ENCODE data around the gene FLYWCH2.

Gene FLYWCH2

DNA sequence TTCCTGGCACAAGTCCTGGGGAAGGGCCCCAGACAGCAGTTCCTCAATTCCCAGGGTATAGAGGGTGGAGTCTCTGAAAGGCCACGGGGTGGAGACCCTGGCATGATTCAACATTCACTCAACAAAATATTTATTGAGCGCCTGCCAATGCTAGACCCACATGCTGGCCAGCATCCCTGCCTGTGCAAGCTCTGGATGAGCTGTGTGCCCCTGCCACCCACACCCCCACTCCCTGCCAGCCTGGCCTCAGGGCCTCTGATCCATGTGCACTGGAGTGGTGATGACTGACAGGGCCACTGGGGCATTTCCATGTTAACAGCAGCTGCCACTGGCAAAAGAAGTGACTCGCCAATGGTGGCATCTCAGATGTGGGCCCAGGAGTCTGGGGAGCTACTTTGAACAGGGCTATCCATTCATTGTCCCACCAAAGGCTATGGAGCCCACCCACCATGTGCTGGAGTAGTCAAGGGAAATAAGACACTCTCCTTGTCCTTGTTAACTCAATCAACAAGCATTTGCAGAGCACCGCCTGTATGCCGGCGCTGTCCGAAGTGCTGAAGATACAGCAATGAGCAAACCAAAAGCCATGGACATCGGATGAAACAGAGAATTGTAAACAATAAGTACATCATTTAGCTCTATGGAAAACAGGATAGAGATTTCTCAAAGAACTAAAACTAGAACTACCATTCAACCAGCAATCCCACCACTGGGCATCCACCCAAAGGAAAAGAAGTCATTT is 22.0 kb upstream of the FLYWCH2 start:
- H3K4me3 ChIP-seq (ENCODE audit: low read depth, low read length): no peak overlapping the region
- TF ChIP-seq, protein P1, sequence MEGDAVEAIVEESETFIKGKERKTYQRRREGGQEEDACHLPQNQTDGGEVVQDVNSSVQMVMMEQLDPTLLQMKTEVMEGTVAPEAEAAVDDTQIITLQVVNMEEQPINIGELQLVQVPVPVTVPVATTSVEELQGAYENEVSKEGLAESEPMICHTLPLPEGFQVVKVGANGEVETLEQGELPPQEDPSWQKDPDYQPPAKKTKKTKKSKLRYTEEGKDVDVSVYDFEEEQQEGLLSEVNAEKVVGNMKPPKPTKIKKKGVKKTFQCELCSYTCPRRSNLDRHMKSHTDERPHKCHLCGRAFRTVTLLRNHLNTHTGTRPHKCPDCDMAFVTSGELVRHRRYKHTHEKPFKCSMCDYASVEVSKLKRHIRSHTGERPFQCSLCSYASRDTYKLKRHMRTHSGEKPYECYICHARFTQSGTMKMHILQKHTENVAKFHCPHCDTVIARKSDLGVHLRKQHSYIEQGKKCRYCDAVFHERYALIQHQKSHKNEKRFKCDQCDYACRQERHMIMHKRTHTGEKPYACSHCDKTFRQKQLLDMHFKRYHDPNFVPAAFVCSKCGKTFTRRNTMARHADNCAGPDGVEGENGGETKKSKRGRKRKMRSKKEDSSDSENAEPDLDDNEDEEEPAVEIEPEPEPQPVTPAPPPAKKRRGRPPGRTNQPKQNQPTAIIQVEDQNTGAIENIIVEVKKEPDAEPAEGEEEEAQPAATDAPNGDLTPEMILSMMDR (IDR thresholded peaks at IDR 0.05; ENCODE audit: borderline replicate concordance, insufficient read depth, low read depth, low read length): no peak

DNA sequence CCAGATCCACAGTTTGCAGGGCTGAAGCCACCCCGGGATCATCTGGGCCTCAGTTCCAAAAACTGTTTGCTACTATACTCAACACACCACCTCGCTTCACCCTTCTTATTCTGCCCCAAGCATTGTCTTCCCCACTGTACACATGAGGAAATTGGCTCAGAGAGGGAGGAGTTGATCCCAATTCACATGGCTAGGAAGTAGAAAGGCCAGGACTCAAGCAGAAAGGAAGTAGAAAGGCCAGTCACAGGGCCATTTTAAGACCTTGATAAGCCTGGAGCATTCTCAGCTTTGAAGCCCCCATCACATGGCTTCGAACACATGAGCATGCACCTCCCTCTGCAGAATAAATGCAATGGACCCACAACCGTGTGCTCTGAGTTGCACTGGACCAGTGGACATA is 17.4 kb upstream of the FLYWCH2 start:
- H3K4me3 ChIP-seq (ENCODE audit: low read depth, low read length): no peak overlapping the region
- TF ChIP-seq, protein P1 (IDR thresholded peaks at IDR 0.05; ENCODE audit: borderline replicate concordance, insufficient read depth, low read depth, low read length): no peak

DNA sequence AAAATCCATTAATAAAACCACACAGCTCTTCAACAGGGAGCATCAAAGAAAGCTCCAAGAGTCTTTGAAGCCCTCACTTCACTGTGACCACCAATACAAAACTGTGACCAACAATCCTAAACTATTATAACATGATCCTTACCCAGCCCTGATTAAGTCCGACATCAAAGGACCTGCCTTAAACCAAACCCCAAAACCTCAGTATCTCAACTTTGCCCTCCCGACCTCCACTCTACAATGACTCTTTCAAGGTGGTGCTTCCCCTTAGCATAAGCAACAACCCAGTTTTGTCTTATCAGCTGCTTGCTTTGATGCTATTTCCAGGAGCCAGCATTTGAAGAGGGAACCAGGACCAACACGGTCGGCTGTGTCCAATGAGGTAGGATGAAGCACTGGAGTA is 16.6 kb upstream of the FLYWCH2 start:
- no peak overlapping the region for H3K4me3 ChIP-seq (ENCODE audit: low read depth, low read length)
- TF ChIP-seq, protein P1 (IDR thresholded peaks at IDR 0.05; ENCODE audit: borderline replicate concordance, insufficient read depth, low read depth, low read length): no peak

DNA sequence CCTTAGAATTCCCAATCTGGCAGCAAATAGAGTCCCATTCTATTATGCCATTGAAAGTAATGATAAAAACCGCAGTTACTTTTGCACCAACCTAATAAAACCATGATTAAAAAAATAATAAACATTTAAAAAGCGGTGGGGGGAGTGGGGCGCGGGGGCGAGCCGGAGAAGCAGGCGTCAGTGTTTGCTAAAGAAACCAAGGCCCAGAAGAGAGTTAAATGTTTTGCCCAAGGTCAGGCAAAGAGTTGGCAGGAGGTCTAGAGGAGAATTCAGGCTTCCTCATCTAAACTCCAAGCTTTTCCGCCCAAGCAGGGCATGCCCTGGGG is 15.4 kb upstream of the FLYWCH2 start:
- TF ChIP-seq, protein P1 (IDR thresholded peaks at IDR 0.05; ENCODE audit: borderline replicate concordance, insufficient read depth, low read depth, low read length): no peak
- peak overlapping the region; percentile 76 for H3K4me3 ChIP-seq (ENCODE audit: low read depth, low read length)

DNA sequence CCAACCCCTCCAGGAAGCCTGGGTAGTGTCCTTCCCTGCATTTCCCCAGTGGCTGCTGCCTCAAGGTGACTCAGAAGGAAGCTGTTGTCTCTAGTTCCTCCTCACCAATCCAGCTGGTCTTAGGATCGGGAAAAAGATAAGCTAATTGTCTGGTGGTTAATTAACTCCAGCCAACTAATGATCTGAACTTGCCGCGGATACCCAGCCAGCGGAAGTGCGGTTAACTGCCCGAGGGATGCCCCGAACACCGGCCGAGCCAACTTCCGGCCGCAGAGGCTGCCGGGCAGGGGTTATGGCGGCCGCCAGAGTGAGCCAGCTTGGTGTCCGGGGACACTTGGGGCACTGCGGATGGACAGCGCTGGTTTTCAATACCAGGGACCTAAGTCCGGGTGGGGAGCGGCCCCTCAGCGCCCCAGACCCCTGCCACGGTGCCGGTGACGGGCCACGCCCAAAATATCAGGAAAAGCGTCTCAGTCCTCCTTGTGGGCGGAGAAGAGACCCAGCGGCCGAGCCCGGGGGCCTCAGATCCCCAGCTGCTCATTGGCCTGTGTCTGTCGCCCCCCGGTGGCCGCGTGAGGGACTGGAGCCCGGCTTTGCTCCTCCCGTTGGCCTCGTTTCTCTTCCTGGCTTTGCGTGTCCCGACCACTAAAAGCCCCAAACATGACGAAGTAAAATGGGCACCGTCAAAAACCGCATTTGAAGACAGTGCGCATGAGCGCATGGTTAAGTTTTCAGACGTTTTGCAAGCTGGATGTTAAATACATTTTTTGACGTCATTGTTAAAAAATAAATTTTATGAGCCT is 14.8 kb upstream of the FLYWCH2 start:
- TF ChIP-seq, protein P1 (IDR thresholded peaks at IDR 0.05; ENCODE audit: borderline replicate concordance, insufficient read depth, low read depth, low read length): peak; percentile 96
- peak overlapping the region; percentile 76 for H3K4me3 ChIP-seq (ENCODE audit: low read depth, low read length)

DNA sequence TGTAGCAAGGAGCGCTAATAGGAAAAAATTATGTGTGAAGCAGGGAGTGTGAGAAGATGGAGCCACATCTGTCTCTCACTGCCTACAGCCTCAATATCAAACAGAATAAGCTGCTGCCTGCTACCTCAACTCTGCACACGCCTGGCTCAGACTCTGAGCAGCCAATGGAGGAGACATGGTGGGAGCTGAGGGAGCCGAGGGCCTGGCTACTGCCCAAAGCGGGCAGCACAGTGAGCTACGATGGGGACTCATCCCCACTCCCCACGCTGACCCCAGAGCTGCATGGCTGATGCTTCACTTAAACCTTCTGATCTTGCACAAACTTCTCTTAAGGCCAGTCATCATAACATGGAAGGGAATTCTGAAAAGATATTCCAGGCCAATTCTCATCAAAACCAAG is 11.1 kb upstream of the FLYWCH2 start:
- TF ChIP-seq, protein P1 (IDR thresholded peaks at IDR 0.05; ENCODE audit: borderline replicate concordance, insufficient read depth, low read depth, low read length): no peak
- no peak overlapping the region for H3K4me3 ChIP-seq (ENCODE audit: low read depth, low read length)
